K562 treated with DMSO at 1 percent for 48 hours (cell line): ENCODE results near the gene IMPDH2. TPM values are rescaled to one million over a fixed set of nuclear protein-coding genes. Genes with fewer than 3 reads are reported as not detected.

ENCODE experiments used
- total RNA-seq: library from RNA; unstranded; fragments of 300-600 nt; gene quantifications from 2 replicates; pipeline ENCODE4 v1.2.3, GENCODE V29; 2022; ENCODE audit warnings: low replicate concordance; ENCODE audit errors: extremely low read depth

The IMPDH2 gene
- total RNA-seq, result not detected in 2 replicates

DNA sequence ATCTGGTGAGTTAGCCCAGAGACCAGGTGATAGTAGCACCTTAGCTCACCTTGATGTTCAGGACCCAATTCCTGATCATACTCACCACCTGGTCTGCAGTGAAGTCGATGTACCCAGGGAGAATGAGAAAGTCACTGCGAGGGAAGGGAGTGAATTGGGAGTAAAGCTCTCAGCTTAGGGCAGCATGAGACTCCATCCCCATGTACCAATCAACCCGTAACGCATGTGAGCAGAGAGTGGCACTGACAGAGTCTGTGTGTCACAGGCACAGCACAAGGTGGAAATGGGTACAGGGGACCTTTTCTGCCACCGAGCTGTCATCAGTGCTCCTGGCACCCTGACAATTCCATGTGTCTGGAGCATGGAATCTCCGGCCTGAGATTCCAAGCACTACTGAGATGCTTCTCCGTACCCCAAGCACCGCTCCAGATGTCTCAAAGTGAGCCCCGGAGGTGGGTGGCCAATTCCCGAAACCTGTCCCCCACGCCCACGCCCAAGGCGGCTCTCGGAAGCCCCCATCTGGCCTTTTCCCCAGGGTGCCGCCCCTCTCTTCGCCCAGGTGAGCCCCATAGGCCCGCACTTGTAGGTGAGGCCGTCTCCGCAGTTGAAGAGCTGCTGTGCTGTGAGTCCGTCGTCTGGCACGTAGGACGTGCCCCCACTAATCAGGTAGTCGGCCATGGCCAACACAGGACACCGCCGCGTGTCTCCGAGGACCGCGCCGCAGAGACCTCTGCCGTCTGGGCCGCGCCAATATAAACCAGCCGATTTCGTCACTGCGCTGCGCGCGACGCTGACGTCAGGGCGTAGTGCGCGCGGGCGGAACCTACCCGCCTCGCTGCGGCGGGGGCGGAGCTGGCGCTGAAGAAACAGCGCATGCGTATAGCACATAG lies at the start of gene IMPDH2:
IMPDH2 (minus strand) TSS at position 726 of the 890 bp plus-strand sequence; CDS start at position 678, 48 bp downstream.

GRCh38 chr3:49021813-49022687 lies 7.1 kb downstream of the IMPDH2 start, which contains the start of gene NDUFAF3:
Gene NDUFAF3 (plus strand): TSS chr3:49022121. CDS start chr3:49022145, 24 bp downstream.

GRCh38 chr3:49017971-49018706 lies 11.1 kb downstream of the IMPDH2 start, which contains the start of gene DALRD3:
Gene DALRD3 (minus strand): TSS chr3:49018580. CDS start chr3:49018564, 16 bp downstream.

DNA sequence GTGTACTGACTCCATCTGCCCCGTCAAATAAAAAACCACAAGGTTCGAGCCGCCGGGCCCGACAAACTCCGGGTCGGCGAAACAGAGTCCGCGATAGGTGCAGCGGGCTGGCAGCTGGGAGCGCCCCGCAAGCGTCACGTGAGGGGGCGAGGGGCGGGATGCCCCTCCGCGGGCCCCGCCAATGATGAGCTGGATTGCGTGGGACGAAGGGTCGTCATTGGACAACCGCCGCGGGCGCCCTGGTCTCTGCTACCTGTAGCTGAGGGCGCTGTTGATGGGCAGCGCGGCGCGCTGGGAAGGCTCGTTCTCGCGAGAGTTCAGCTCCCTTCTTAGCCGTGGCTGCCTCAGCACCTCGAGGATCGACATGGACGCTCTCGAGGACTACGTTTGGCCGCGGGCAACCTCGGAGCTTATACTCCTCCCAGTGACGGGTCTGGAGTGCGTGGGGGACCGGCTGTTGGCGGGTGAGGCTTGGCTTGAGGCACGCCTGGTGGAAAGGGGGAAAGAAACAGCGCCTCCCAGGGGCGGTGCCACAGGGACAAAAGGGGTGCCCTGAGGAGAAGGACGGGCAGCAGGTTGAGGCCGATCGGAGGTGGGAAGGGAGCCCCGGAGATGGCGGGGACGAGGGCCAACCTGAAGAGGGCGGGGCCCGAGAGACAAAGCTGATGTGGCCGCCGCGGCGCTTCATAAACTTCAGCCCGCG lies 22.0 kb downstream of the IMPDH2 start, which contains the start of gene WDR6:
WDR6 (plus strand) TSS at position 324 of the 703 bp plus-strand sequence; CDS start at position 365, 41 bp downstream.

DNA sequence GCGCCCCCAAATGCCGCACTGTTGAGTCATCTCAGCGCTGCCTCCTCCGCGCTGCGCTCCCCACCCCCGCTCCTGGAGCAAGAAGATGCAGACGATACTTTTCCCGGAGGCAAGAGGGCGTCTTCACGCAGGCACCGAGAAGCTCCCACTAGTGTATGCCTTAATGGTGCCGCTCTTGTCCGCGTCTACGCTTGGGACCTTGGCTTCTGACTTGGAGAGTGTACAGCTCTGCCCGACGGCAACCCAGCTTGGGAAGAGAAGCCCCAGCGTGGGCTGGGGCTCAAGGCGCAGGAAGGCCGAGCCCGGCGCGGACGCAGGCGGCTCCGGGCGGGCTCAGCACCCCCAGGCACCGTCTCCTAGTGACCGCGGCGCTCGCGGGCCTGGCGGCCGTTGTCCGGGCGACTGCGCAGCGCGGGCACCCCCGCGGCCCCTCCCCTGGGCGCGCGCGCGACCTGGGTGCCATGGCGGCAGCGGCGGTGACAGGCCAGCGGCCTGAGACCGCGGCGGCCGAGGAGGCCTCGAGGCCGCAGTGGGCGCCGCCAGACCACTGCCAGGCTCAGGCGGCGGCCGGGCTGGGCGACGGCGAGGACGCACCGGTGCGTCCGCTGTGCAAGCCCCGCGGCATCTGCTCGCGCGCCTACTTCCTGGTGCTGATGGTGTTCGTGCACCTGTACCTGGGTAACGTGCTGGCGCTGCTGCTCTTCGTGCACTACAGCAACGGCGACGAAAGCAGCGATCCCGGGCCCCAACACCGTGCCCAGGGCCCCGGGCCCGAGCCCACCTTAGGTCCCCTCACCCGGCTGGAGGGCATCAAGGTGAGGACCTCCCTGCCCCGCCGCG lies 39.2 kb downstream of the IMPDH2 start, which contains the start of gene P4HTM:
P4HTM (plus strand) TSS at position 446 of the 840 bp plus-strand sequence; CDS start at position 462, 16 bp downstream.

Other genes with a start within 250 kb of the IMPDH2 start
- gene PRKAR2A, start 181.5 kb downstream of the IMPDH2 start, total RNA-seq, result not detected in 2 replicates
- gene SLC25A20, start 130.5 kb downstream of the IMPDH2 start, total RNA-seq, result not detected in 2 replicates
- not detected in 2 replicates for gene ARIH2, start 110.6 kb downstream of the IMPDH2 start, total RNA-seq
- gene P4HTM, start 39.2 kb downstream of the IMPDH2 start, total RNA-seq, result not detected in 2 replicates
- gene WDR6, start 22.0 kb downstream of the IMPDH2 start, total RNA-seq, result 146 TPM in 1 of 2 replicates, not detected in the other
- gene DALRD3, start 10.8 kb downstream of the IMPDH2 start, total RNA-seq, result not detected in 2 replicates
- gene NDUFAF3, start 7.3 kb downstream of the IMPDH2 start, total RNA-seq, result not detected in 2 replicates
- gene QRICH1, start 64.7 kb upstream of the IMPDH2 start, total RNA-seq, result not detected in 2 replicates
- gene QARS1, start 75.4 kb upstream of the IMPDH2 start, total RNA-seq, result not detected in 2 replicates
- not detected in 2 replicates for gene USP19, start 91.4 kb upstream of the IMPDH2 start, total RNA-seq
- gene LAMB2, start 103.7 kb upstream of the IMPDH2 start, total RNA-seq, result not detected in 2 replicates
- gene CCDC71, start 136.9 kb upstream of the IMPDH2 start, total RNA-seq, result not detected in 2 replicates
- 1,112 TPM in 1 of 2 replicates, not detected in the other for gene KLHDC8B, start 142.2 kb upstream of the IMPDH2 start, total RNA-seq
- gene C3orf62, start 247.8 kb upstream of the IMPDH2 start, total RNA-seq, result not detected in 2 replicates